OCI-LY7 (cell line): ENCODE data around the gene UVRAG.

Source experiments
- CTCF ChIP-seq: fragments of 200-600 bp; sonication (generic); conservative IDR thresholded peaks from 2 replicates; pipeline ENCODE4 v1.5.1; 2014; ENCODE audit warnings: mild to moderate bottlenecking, antibody characterized with exemption, low read length, moderate library complexity, mixed read lengths
- EZH2phosphoT487 ChIP-seq: fragments of 200-600 bp; sonication (generic); IDR thresholded peaks from 2 replicates; pipeline ENCODE4 v1.6.1; 2018; ENCODE audit warnings: low read depth, borderline replicate concordance, mild to moderate bottlenecking, mixed run types, antibody characterized with exemption, low read length, moderate library complexity, mixed read lengths

DNA sequence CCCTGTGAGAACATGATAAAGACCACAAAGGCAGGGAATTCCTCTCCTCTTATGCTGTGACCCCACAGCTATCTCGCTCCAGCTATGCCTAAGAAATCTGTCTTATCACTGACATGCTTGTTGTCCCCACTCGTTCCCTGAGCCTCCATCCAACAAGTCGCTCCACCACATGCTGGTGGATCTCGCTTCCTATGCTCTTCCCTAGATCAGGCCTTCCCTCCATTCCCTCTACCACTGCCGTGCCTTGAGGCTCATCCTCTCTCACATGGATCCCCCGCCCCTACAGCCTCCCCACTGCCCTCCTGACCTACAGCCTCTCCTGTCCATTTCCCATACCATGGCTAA lies 47.8 kb upstream of the UVRAG start:
- TF ChIP-seq CTCF (no peak), EZH2phosphoT487 (no peak)
